ENCODE data around the gene NTHL1.

The NTHL1 gene

DNA sequence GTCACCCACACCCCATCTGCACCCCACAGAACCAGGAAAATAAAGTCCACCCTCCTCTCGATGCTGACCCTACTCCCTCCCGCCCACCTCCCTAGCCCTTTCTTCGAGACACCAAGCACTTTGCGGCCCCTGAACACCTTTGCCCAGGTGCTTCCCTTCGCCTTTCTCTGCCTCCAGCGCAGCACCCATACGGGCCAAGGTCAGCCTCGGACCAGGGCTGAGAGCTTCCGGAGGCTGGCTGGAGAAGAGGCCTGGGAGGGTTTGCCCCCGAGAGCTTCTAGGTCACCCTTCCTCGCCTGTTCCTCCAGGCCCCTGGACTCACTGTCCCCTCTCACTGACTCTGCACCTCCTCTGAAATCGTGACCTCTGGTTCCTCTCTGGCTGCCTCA, 23.6 kb downstream of the NTHL1 start:
- DNase-seq, result no peak
- H3K9me3 ChIP-seq (ENCODE audit: severe bottlenecking), result no peaks in the 10 kb centered on the region
- H3K36me3 ChIP-seq, result no peaks in the 10 kb centered on the region
- no peaks in the 10 kb centered on the region for H3K27me3 ChIP-seq (ENCODE audit: insufficient read depth, low read depth, severe bottlenecking)
- no peak for TF ChIP-seq CTCF (IDR thresholded peaks at IDR 0.05; ENCODE audit: low read depth, low read length)
- H3K27ac ChIP-seq, result no peak overlapping the region
- H3K4me3 ChIP-seq (ENCODE audit: low read depth, low read length), result no peak overlapping the region

DNA sequence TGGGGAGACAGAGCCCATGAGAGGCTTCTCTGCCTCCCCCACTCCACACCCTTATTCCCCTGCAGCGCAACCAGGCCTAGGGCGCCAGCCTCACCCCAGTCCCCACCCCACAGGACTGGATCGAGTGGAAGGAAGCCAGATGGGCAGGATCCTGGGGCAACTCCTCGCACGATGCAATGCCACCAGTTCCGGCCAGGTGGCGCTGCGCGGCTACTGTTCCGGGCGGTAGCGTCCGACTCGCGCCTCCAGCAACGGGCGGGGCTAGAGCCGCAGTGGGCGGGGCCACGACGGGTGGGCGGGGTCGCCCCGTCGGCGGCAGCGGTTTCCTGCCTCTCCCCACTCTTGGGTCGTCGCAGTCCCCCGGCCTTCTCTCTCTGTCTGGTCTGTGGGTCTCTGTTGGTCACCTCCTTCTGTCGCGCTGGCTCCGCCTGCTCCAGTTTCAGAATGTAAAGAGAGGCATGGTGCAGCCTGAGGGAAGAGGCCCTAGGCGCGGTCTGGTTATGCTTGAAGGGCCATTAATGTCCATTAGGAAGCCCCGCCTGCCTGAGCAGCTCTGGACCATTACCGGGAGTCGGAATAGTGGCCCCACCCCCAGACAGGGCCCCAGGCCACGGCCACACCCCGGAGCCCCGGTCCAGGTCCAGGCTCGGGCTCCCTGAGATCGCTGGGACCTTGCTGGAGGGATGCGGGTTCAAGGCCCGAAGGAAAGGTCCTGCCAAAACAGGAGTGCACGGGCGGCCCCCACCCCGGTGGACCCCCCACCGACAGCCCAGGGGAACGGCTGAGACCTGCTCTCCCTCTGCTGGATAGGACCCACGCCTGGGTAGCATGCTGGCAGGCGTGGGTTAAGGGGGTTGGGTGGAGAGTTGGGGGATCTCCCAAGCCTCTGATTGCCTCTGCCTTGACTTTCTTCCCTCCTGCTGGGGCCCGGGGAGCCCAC, 24.3 kb downstream of the NTHL1 start:
- H3K9me3 ChIP-seq (ENCODE audit: severe bottlenecking), result no peaks in the 10 kb centered on the region
- peak overlapping the region; percentile 20 for H3K4me3 ChIP-seq (ENCODE audit: low read depth, low read length)
- peak overlapping the region; percentile 66 for H3K27ac ChIP-seq
- peak; percentile 91 for DNase-seq
- no peaks in the 10 kb centered on the region for H3K36me3 ChIP-seq
- TF ChIP-seq CTCF (IDR thresholded peaks at IDR 0.05; ENCODE audit: low read depth, low read length), result peak; percentile 98
- H3K27me3 ChIP-seq (ENCODE audit: insufficient read depth, low read depth, severe bottlenecking), result no peaks in the 10 kb centered on the region

DNA sequence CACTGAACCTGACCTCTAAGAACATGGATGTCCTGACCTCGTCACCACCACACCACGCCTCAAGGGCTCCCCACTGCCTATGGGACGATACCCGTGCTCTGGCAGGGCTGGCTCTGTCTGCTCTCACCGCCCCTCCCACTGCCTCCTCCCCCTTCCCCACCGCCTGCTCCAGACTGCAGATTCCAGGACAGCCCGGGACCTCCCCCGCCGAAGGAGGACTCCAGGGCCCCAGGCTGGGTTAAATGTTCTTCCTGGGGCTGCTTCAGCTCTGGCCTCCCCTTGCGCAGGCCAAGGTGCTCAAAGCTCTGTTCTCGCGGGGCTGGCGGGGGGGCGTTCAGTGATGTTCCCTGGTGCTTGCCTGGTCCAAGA, 24.9 kb downstream of the NTHL1 start:
- Histone ChIP-seq H3K27ac (peak overlapping the region; percentile 66), H3K4me3 (ENCODE audit: low read depth, low read length) (no peak overlapping the region), H3K27me3 (ENCODE audit: insufficient read depth, low read depth, severe bottlenecking) (no peaks in the 10 kb centered on the region), H3K9me3 (ENCODE audit: severe bottlenecking) (no peaks in the 10 kb centered on the region), H3K36me3 (no peaks in the 10 kb centered on the region)
- peak; percentile 38 for DNase-seq
- no peak for TF ChIP-seq CTCF (IDR thresholded peaks at IDR 0.05; ENCODE audit: low read depth, low read length)

DNA sequence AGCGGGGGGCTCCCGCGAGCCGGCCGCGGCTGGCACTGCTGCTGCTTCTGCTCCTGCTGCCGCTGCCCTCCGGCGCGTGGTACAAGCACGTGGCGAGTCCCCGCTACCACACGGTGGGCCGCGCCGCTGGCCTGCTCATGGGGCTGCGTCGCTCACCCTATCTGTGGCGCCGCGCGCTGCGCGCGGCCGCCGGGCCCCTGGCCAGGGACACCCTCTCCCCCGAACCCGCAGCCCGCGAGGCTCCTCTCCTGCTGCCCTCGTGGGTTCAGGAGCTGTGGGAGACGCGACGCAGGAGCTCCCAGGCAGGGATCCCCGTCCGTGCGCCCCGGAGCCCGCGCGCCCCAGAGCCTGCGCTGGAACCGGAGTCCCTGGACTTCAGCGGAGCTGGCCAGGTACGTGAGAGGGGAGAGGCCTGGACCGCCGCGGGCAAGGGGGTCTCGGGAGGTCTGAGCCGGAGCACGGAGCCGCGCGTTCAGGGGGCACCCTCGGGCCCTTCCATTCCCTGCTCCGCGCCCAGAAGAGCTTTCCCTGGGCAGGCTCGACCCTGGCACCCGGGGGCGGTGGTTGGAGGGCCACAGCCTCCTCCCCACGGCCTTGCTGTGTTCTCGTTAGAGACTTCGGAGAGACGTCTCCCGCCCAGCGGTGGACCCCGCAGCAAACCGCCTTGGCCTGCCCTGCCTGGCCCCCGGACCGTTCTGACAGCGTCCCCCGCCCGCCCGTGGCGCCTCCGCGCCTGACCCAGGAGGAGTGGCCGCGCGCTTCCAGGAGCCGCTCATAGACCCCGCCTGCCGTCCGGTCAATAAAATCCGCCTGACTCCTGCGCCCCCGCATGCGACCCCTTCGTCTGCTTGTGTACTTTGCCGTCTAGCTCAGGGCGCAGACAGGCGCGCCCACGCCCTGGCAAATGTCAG, 27.5 kb downstream of the NTHL1 start:
- no peak for DNase-seq
- TF ChIP-seq CTCF (IDR thresholded peaks at IDR 0.05; ENCODE audit: low read depth, low read length), result no peak
- H3K27ac ChIP-seq, result no peak overlapping the region
- H3K9me3 ChIP-seq (ENCODE audit: severe bottlenecking), result no peaks in the 10 kb centered on the region
- no peaks in the 10 kb centered on the region for H3K36me3 ChIP-seq
- no peaks in the 10 kb centered on the region for H3K27me3 ChIP-seq (ENCODE audit: insufficient read depth, low read depth, severe bottlenecking)
- H3K4me3 ChIP-seq (ENCODE audit: low read depth, low read length), result no peak overlapping the region

DNA sequence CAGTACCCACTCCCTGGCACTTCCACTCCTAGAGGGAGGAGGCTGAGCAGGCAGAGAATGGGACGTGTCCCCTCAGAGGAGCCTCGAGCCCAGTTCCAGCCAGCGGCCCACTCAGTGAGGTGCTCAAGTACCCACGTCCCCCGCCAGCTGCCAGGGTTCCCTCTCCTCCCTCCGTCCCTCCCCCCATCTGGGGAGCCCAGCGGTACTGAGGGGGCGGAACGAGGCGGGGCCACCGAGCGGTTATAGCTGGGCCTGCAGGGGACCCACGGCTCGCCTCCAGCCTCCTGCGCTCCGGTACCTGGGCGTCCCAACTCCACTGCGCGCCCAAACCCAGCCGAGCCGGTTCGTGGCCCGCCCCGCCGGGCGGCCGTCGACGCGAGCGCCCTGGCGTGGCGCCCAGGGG, 28.1 kb downstream of the NTHL1 start, which contains the start of gene NPW:
TSS of gene NPW (plus strand) at position 268 of the 403 bp plus-strand sequence.
- Histone ChIP-seq H3K27me3 (ENCODE audit: insufficient read depth, low read depth, severe bottlenecking) (no peaks in the 10 kb centered on the region), H3K27ac (no peak within 1 kb of the TSS), H3K9me3 (ENCODE audit: severe bottlenecking) (no peaks in the 10 kb centered on the region), H3K4me3 (ENCODE audit: low read depth, low read length) (no peak within 1 kb of the TSS), H3K36me3 (no peaks in the 10 kb centered on the region)
- no peak for DNase-seq
- no peak for TF ChIP-seq CTCF (IDR thresholded peaks at IDR 0.05; ENCODE audit: low read depth, low read length)
